H9 (cell line): ENCODE data around the gene TGFBRAP1. TPM values are rescaled to one million over a fixed set of nuclear protein-coding genes. Genes with fewer than 3 reads are reported as not detected.

ENCODE experiments used
- DNase-seq: peaks from one replicate; pipeline ENCODE4 v3.0.0-alpha.2; 2017
- H2AFZ ChIP-seq: one replicate; pipeline ENCODE4 v1.6.1; 2013; ENCODE audit warnings: mild to moderate bottlenecking, low read length, control low read depth, moderate library complexity
- H2AK5ac ChIP-seq: 2 replicates; pipeline ENCODE4 v1.6.1; 2013; ENCODE audit warnings: low read length, control low read depth, mixed read lengths; ENCODE audit not compliant: insufficient read length
- H2BK120ac ChIP-seq: one replicate; pipeline ENCODE4 v1.6.1; 2013; ENCODE audit warnings: low read depth, mild to moderate bottlenecking, low read length, control low read depth, inconsistent platforms; ENCODE audit not compliant: poor library complexity, severe bottlenecking
- H2BK12ac ChIP-seq: 2 replicates; pipeline ENCODE4 v1.6.1; 2013; ENCODE audit warnings: low read length, control low read depth, mixed read lengths, low read depth; ENCODE audit not compliant: insufficient read length
- H2BK15ac ChIP-seq: 2 replicates; pipeline ENCODE4 v1.6.1; 2013; ENCODE audit warnings: low read depth, low read length, control low read depth
- H2BK20ac ChIP-seq: one replicate; pipeline ENCODE4 v1.6.1; 2013; ENCODE audit warnings: low read depth, mild to moderate bottlenecking, low read length, control low read depth, inconsistent platforms; ENCODE audit not compliant: poor library complexity, severe bottlenecking
- H2BK5ac ChIP-seq: 2 replicates; pipeline ENCODE4 v1.6.1; 2013; ENCODE audit warnings: low read length, control low read depth, mixed read lengths; ENCODE audit not compliant: insufficient read length
- H3K14ac ChIP-seq: 2 replicates; pipeline ENCODE4 v1.6.1; 2013; ENCODE audit warnings: low read length, control low read depth; ENCODE audit not compliant: insufficient read depth
- H3K18ac ChIP-seq: 2 replicates; pipeline ENCODE4 v1.6.1; 2013; ENCODE audit warnings: low read depth, mild to moderate bottlenecking, mixed read lengths, low read length, control low read depth; ENCODE audit not compliant: insufficient read length
- H3K23ac ChIP-seq: 2 replicates; pipeline ENCODE4 v1.6.1; 2013; ENCODE audit warnings: low read length, control low read depth, mixed read lengths, low read depth; ENCODE audit not compliant: insufficient read length
- H3K23me2 ChIP-seq: 2 replicates; pipeline ENCODE4 v1.6.1; 2013; ENCODE audit warnings: low read depth, mild to moderate bottlenecking, mixed read lengths, low read length, control low read depth; ENCODE audit not compliant: insufficient read length, poor library complexity, severe bottlenecking
- H3K27ac ChIP-seq: 2 replicates; pipeline ENCODE4 v1.5.1; 2013; ENCODE audit warnings: low read length, control low read depth, mixed read lengths, low read depth; ENCODE audit not compliant: insufficient read length
- H3K27me3 ChIP-seq: 2 replicates; pipeline ENCODE4 v1.6.1; 2013; ENCODE audit warnings: low read length, control low read depth, inconsistent platforms; ENCODE audit not compliant: insufficient read depth
- H3K4ac ChIP-seq: 2 replicates; pipeline ENCODE4 v1.6.1; 2013; ENCODE audit warnings: low read depth, mild to moderate bottlenecking, control low read depth, inconsistent platforms, low read length, moderate library complexity
- H3K4me1 ChIP-seq: 2 replicates; pipeline ENCODE4 v1.6.1; 2013; ENCODE audit warnings: low read length, control low read depth, inconsistent platforms; ENCODE audit not compliant: insufficient read depth
- H3K4me2 ChIP-seq: 2 replicates; pipeline ENCODE4 v1.6.1; 2013; ENCODE audit warnings: low read length, control low read depth, mixed read lengths; ENCODE audit not compliant: insufficient read length, insufficient read depth
- H3K56ac ChIP-seq: 2 replicates; pipeline ENCODE4 v1.6.1; 2013; ENCODE audit warnings: low read depth, mild to moderate bottlenecking, mixed read lengths, low read length, control low read depth; ENCODE audit not compliant: insufficient read length
- H3K79me1 ChIP-seq: 2 replicates; pipeline ENCODE4 v1.6.1; 2013; ENCODE audit warnings: low read depth, mild to moderate bottlenecking, moderate library complexity, low read length, control low read depth, inconsistent platforms; ENCODE audit not compliant: insufficient read depth, poor library complexity, severe bottlenecking
- H3K79me2 ChIP-seq: 2 replicates; pipeline ENCODE4 v1.6.1; 2013; ENCODE audit warnings: low read length, control low read depth, inconsistent platforms; ENCODE audit not compliant: insufficient read depth
- H3K9ac ChIP-seq: 2 replicates; pipeline ENCODE4 v1.6.1; 2013; ENCODE audit warnings: low read length, control low read depth, mixed read lengths; ENCODE audit not compliant: insufficient read length; ENCODE audit errors: extremely low read depth
- H3K9me3 ChIP-seq: one replicate; pipeline ENCODE4 v1.6.1; 2013; ENCODE audit warnings: low read depth, low read length, inconsistent platforms; ENCODE audit not compliant: control insufficient read depth
- H3T11ph ChIP-seq: one replicate; pipeline ENCODE4 v1.6.1; 2013; ENCODE audit warnings: mild to moderate bottlenecking, low read length, control low read depth, inconsistent platforms
- H4K20me1 ChIP-seq: one replicate; pipeline ENCODE4 v1.6.1; 2013; ENCODE audit not compliant: control insufficient read depth, insufficient read length, insufficient read depth
- H4K5ac ChIP-seq: 2 replicates; pipeline ENCODE4 v1.6.1; 2013; ENCODE audit warnings: low read depth, mild to moderate bottlenecking, mixed read lengths, low read length, control low read depth; ENCODE audit not compliant: insufficient read length
- H4K8ac ChIP-seq: replicated peaks from 2 replicates; pipeline ENCODE4 v1.6.1; 2013; ENCODE audit warnings: low read length, control low read depth, mixed read lengths, low read depth; ENCODE audit not compliant: insufficient read length
- H4K91ac ChIP-seq: 2 replicates; pipeline ENCODE4 v1.6.1; 2013; ENCODE audit warnings: low read depth, mild to moderate bottlenecking, moderate library complexity, mixed read lengths, low read length, control low read depth; ENCODE audit not compliant: insufficient read length
- H3K27ac Mint-ChIP-seq, 3 experiments: 2 replicates in 2 of 3; 3 replicates in 1 of 3; pipeline ENCODE4 v1.8.0; 2020 to 2021; ENCODE audit warnings: mixed read lengths in 3 of 3, mild to moderate bottlenecking in 1 of 3, moderate library complexity in 1 of 3
- H3K27me3 Mint-ChIP-seq: 2 replicates; pipeline ENCODE4 v1.8.0; 2021; ENCODE audit warnings: low read depth, mild to moderate bottlenecking, moderate library complexity, mixed read lengths
- H3K36me3 Mint-ChIP-seq, 3 experiments: 2 replicates in 2 of 3; 3 replicates in 1 of 3; pipeline ENCODE4 v1.8.0; 2020 to 2021; ENCODE audit warnings: low read depth in 3 of 3, mixed read lengths in 3 of 3; ENCODE audit not compliant: insufficient read depth in 1 of 3
- H3K4me1 Mint-ChIP-seq, 2 experiments: 2 replicates each; pipeline ENCODE4 v1.8.0; 2020; ENCODE audit warnings: mixed read lengths in 2 of 2
- H3K4me3 Mint-ChIP-seq, 2 experiments: 2 replicates in 1 of 2; 3 replicates in 1 of 2; pipeline ENCODE4 v1.8.0; 2020 to 2021; ENCODE audit warnings: mild to moderate bottlenecking in 2 of 2, mixed read lengths in 2 of 2, moderate library complexity in 1 of 2
- H3K9me3 Mint-ChIP-seq, 2 experiments: 2 replicates in 1 of 2; 3 replicates in 1 of 2; pipeline ENCODE4 v1.8.0; 2020; ENCODE audit warnings: mild to moderate bottlenecking in 2 of 2, mixed read lengths in 2 of 2, moderate library complexity in 1 of 2
- WGBS: extraction: QIAGEN DNeasy Blood & Tissue Kit; methylation state at CpG from one replicate; pipeline ENCODE4 v1.1.7; 2013; ENCODE audit warnings: missing lambda C conversion rate, low lambda C conversion rate, mixed read lengths; ENCODE audit not compliant: insufficient read length; ENCODE audit errors: extremely low coverage; 5-methylcytosine and 5-hydroxymethylcytosine counted together
- total RNA-seq: library from RNA; stranded (reverse); gene quantifications from 2 replicates; pipeline ENCODE4 v1.2.1, GENCODE V29; 2021
- TF ChIP-seq, protein P1 (sequence below): fragments of 200-600 bp; sonication (generic); conservative IDR thresholded peaks from 3 replicates; pipeline ENCODE4 v1.8.0; 2021; ENCODE audit warnings: antibody characterized with exemption, mild to moderate bottlenecking

Gene TGFBRAP1
- total RNA-seq, 1 experiment from 2014 or later, result 23.6 TPM

DNA sequence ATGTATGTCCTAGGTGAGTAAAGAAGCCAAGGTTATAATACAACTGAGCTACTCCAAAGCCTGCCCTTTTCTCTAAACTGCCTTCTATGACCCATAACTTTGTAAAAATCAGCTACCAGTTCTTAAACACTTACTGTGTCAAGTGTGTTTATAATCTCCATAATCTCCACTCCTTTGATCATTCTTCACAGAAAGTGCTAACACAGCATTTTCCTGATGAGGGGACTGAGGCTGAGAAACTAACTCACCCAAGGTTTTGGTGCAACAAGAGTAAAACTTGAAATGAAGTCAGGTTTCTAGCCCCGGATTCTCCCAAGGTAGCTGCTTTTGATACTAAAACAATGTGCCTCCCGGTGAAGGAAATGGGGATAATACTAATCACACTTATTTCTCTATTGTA lies 5.9 kb upstream of the TGFBRAP1 start:
- Histone ChIP-seq H2AK5ac (no peak overlapping the region), H2BK15ac (no peak overlapping the region), H3K14ac (no peak overlapping the region), H2BK12ac (no peak overlapping the region), H4K20me1 (no peaks in the 10 kb centered on the region), H4K8ac (no peak overlapping the region), H3K27ac (no peak overlapping the region), H2BK5ac (no peak overlapping the region), H4K91ac (no peak overlapping the region), H3K4me1 (no peaks in the 10 kb centered on the region), H3K79me1 (peaks cover 5% of the 10 kb centered on the region), H3K9me3 (no peaks in the 10 kb centered on the region), H2AFZ (no peak overlapping the region), H3K23me2 (peaks cover 9% of the 10 kb centered on the region), H3K4me2 (no peak overlapping the region), H3K9ac (no peak overlapping the region), H2BK120ac (no peak overlapping the region), H3K4ac (no peak overlapping the region), H3K18ac (no peak overlapping the region), H3T11ph (no peak overlapping the region), H3K56ac (no peak overlapping the region), H2BK20ac (no peak overlapping the region), H3K23ac (no peak overlapping the region), H3K79me2 (peaks cover 15% of the 10 kb centered on the region; the same call in 1 of the 2 replicates), H4K5ac (no peak overlapping the region), H3K27me3 (no peaks in the 10 kb centered on the region)
- DNase-seq, result no peak
- no CpG with 5 or more reads among the region's 2 CpGs for WGBS
- Mint-ChIP-seq H3K9me3 (peaks cover 0 to 3% of the 10 kb centered on the region in 2 experiments; a peak in 1 of 5 replicates), H3K27ac (no peak overlapping the region), H3K4me3 (peak overlapping the region in 1 of 2 experiments; percentile 99; a peak in 2 of 5 replicates), H3K27me3 (no peaks in the 10 kb centered on the region; the same call in 1 of the 2 replicates), H3K36me3 (peaks cover 0 to 19% (median 11%) of the 10 kb centered on the region in 3 experiments; a peak in 6 of 7 replicates), H3K4me1 (peaks cover 13 to 19% of the 10 kb centered on the region in 2 experiments)
- TF ChIP-seq, protein P1, sequence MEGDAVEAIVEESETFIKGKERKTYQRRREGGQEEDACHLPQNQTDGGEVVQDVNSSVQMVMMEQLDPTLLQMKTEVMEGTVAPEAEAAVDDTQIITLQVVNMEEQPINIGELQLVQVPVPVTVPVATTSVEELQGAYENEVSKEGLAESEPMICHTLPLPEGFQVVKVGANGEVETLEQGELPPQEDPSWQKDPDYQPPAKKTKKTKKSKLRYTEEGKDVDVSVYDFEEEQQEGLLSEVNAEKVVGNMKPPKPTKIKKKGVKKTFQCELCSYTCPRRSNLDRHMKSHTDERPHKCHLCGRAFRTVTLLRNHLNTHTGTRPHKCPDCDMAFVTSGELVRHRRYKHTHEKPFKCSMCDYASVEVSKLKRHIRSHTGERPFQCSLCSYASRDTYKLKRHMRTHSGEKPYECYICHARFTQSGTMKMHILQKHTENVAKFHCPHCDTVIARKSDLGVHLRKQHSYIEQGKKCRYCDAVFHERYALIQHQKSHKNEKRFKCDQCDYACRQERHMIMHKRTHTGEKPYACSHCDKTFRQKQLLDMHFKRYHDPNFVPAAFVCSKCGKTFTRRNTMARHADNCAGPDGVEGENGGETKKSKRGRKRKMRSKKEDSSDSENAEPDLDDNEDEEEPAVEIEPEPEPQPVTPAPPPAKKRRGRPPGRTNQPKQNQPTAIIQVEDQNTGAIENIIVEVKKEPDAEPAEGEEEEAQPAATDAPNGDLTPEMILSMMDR, result no peak
